Measurements from ENCODE around the gene ANAPC1.
"Not testable (repeated sequence)": the region's sequence is repeated elsewhere in the genome, so short reads cannot be mapped to it uniquely, and the experiment has no call there.

Gene ANAPC1

GRCh38 chr2:111784081-111784480 lies 99.9 kb downstream of the ANAPC1 start:
- DNase-seq: not testable (repeated sequence)

DNA sequence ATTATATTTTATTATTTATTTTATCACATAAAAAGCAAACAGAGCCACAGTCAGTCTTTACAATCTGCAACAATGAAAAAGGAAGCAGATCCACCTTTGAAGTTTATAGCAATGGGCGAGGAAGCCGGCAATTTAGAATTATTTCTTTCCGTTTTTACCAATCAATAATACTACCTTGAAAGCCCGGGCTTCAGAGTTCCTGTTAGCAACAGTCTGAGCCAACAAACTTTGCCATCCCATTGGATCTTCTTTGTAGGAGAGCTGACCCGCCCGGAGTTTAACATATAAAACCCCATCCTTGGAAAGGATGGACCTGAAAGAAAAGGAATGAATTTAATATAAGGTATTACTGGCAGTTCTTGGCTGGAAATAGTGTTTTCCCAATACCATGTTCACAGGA lies 101.8 kb downstream of the ANAPC1 start:
- not testable (repeated sequence) for DNase-seq

GRCh38 chr2:111781443-111782094 lies 102.4 kb downstream of the ANAPC1 start:
- not testable (repeated sequence) for DNase-seq

DNA sequence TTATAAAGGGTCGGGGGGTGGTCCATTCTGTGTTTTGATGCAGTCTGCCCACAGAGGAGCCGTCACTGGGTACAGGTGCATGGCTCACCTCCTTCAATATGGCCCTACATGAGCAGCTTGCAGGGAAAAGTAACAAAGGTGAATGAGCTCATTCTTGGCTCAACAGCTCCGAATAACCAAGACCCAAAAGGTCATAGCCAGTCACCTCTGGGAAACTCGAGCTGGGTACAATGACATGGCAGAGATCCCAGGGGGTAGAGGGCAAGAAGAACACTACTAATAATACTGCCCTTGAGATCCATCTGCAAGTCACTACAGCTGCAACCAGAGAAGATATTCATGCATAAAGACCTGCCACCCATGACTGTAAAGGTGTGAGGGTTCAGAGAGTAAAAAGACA lies 106.8 kb downstream of the ANAPC1 start:
- not testable (repeated sequence) for DNase-seq

DNA sequence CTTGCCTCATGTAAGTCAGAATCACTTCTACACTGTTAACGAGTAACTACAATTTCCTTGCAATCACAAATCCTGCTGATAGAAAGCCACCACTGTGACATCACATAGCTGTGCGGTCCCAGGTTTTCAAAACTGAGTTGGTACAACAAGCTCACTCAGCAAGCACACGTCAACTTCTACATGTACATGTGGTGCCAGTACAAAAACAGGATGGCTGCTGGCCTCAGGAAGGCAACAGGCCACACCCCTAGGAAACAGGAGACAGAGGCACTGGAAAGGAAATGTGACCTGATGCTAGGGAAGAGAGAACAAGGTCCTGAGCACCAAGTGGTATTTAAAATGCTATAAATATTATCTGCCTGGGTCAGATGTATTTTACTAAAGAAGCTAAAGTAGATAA lies 107.7 kb downstream of the ANAPC1 start:
- not testable (repeated sequence) for DNase-seq

GRCh38 chr2:111772180-111772579 lies 111.8 kb downstream of the ANAPC1 start:
- DNase-seq: not testable (repeated sequence)

DNA sequence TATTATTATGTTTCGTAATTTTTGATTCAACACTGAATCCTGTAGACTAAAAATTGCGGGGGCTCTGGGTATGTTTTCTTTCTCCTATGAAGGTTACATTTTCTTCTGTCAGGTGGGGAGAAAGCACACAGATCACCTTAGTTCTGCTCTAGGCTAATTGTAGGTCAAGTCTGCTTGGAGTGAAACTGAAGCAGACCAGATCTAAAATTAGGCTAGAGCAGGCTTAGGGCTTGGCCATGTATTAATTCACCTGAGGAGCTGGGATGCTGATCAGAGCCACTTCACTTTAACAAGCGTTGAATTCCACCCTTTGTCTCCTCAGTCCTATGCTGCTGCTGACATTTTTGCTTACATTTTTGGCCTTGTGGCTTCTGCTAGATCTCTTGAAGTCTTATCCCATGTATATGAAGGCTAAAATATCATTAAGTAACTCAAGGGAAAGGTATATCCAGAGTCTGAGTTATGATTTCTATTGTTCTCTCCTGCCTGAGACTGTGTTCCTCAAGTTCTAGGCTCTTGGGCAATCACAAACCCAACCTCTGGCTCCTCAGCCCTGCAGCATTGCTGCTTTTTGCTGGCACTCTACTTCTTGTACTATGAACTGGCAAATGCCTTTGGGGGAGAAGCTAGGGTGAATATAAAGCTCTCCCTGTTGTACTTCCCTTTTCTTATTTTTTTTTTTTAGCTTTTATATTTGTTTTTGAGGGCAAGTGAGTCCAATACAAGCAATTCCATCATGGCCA lies 112.9 kb downstream of the ANAPC1 start:
- DNase-seq: not testable (repeated sequence)

DNA sequence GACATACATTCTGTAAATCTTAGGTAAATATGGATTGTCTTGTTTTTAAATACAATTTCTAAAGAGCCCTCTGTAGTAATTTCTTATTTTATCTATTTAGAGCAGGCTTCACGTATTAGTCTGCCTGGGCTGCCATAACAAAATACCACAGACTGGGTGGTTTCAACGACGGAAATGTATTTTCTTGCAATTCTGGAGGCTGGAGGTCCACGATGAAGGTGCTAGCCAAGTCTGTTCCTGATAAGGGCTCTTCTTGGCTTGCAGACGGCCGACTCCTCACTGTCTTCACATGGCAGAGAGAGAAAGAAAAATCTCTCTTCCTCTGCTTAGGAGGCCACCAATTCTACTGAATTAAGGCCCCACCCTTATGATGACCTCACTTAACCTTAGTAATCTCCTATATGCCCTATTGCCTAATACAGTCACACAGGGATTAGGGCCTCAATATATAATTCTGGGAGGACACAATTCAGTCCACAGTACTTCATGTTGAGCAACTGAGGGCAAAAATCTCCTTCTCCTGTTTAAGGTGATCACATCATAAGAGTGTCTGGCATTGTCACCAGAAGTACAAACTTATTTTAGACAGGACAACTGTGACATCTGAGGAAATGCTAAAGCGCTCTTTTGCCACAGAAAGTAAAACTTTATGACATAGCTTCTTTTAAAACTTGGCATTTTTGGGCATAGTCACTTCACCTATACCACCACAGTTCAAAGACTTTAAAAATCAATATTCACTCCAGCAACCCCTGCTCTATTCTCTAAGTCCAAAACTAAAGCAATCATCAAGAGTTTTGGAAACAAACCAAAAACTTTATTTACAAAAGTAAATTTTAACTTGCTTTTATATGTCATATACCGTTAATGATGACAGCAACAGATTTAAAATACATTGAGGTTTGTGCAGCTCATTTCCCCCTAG lies 115.5 kb downstream of the ANAPC1 start:
- not testable (repeated sequence) for DNase-seq

DNA sequence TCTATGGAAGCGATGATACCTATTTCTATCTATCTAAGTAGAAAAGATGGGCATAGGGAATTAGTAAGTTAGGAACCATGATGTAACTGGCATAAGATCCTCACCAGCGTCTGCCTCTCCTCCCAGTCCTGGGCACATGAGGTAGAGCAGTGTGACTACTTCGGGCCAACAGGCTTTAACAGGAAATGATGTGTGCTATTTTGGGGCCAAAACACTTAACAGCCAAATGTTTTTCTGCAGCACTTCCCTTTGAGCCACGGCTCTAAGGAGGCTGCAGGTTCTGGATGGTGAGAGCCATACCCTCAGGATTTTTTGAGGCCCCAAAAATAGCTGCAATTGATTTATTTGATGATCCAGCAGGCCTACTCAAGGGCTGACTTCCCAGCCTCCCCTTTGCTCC lies 116.9 kb downstream of the ANAPC1 start:
- not testable (repeated sequence) for DNase-seq

DNA sequence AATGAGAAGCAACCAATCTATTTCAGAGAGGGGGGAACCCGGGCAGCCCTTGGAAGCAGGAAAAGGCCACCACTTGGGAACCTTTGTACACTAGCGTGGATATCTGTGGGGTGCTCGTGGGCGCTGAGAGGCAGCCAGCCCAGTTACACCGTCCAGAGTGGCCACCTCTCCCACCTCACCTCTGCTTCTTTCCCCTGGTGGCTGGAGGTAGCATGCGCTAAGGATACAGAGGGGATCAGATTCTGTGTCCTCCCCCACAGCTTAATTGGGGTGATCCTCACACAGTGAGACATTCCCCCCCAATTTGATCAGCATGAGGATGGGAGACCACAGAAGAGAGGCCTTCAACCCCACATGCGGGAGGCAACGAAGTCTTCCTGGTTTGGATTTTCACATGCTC lies 117.7 kb downstream of the ANAPC1 start:
- DNase-seq: not testable (repeated sequence)

DNA sequence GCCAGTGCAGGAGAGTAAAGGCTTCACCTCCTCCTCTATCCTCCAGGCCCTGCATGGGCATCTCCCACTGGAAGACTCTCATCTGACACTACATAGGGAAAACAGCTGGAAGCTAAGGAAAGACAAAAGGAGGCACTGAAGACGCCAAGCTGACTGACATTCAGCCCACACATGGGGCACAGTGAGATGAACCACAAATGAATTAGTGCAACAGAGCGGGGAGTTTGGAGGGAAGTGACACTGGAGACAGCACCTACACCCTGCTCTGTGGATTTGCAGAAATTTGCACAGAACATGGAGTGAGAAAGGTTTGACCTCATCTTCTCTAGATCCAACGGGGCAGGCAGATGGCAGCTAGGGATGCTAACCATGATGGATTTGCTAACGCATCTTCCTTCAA lies 119.8 kb downstream of the ANAPC1 start:
- DNase-seq: not testable (repeated sequence)

DNA sequence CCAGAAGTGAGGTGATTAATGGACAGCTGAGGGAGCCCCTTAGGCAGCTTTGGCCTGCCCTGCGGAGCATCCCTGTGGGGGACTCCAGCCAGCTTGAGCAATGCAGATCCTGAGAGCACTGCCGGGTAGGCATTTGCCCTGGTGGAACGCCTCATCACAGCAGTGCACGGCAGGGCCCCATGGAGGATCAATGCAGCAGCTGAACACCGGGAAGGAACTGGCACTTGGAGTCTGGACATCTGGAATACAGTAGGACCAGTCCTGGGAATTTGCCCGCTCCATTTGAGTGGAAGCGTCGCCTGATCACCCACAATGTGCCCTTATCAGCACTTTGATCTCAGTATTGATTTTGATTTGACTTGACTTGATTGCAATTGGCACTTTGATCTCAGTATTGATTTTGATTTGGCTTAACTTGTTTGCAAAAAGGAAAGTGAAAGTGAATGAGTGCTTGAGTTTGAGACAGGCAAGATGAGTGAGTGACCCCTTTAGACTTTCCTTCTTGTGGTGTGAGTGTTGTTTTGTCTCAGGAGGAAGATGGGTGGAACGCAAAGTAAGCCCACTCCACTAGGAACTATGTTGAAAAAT lies 123.2 kb downstream of the ANAPC1 start:
- DNase-seq: not testable (repeated sequence)

- DNase-seq: not testable (repeated sequence)
These were observed 131.5 kb downstream of the ANAPC1 start for GRCh38 chr2:111752533-111752932.

DNA sequence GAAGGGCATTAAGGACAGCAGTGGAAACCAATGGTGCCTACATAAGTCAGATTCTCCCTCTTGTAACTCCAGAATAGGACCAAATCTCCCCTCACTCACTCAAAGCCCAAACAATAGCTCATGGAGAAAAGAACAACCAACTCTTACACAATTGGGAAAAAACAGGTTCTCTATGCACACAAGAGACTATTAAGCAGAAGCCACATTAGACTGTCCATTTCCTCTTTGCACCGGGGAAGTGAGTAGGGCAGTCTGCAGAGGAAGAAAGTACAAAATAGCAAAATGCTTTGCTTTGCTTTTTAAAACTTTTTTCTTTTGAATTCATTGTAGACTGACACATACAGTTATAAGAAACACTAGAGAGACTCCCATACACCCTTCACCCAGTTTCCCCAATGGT lies 133.4 kb downstream of the ANAPC1 start:
- DNase-seq: not testable (repeated sequence)

- DNase-seq: not testable (repeated sequence)
These were observed 135.6 kb downstream of the ANAPC1 start for GRCh38 chr2:111748429-111748828.

DNA sequence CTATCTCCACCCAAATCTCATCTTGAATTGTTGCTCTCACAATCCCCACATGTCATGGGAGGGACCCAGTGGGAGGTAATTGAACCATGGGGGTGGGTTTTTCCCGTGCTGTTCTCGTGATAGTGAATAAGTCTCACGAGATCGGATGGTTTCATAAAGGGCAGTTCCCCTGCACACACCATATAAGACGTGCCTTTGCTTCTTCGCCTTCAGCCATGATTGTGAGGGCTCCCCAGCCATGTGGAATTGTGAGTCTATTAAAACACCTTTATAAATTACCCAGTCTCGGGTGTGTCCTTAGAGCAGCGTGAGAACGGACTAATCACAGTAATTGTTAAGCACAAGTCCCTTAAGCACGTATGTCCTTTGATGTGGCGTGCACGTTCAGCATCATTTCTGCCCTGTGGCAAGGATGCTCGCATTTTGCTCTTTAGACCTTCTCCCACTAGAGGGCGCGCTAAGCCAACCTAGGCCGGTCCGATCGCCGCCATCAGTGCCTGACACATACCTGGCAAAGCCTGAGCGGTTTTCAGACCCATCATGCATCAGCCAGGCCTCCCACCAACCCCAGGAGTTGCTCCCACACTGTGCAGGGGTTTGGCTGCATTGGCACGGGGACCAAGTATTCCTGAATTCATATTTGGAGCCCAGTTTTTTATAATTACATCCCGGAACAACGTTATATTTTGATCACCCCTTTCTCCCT lies 136.4 kb downstream of the ANAPC1 start:
- DNase-seq: not testable (repeated sequence)

DNA sequence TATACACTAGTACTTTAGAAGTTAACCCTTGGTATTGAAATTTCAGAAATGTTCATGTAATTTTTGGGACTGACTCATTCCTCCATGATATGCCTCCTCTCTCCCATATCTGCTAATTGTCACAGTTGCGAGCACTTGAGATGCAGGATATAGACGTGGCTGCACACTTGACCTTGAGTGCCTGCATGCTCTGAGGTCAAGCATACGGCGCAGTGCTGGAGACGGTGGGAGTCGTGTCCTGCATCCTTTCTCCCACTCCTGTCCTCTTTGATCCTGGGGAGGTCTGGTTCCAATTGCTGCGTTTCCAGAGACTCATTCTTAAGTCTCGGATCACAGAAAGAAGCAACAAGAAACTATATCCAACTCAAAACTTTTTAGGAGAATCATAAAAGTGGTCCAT lies 139.2 kb downstream of the ANAPC1 start:
- not testable (repeated sequence) for DNase-seq

- not testable (repeated sequence) for DNase-seq
These were observed 142.5 kb downstream of the ANAPC1 start for GRCh38 chr2:111741517-111741916.

DNA sequence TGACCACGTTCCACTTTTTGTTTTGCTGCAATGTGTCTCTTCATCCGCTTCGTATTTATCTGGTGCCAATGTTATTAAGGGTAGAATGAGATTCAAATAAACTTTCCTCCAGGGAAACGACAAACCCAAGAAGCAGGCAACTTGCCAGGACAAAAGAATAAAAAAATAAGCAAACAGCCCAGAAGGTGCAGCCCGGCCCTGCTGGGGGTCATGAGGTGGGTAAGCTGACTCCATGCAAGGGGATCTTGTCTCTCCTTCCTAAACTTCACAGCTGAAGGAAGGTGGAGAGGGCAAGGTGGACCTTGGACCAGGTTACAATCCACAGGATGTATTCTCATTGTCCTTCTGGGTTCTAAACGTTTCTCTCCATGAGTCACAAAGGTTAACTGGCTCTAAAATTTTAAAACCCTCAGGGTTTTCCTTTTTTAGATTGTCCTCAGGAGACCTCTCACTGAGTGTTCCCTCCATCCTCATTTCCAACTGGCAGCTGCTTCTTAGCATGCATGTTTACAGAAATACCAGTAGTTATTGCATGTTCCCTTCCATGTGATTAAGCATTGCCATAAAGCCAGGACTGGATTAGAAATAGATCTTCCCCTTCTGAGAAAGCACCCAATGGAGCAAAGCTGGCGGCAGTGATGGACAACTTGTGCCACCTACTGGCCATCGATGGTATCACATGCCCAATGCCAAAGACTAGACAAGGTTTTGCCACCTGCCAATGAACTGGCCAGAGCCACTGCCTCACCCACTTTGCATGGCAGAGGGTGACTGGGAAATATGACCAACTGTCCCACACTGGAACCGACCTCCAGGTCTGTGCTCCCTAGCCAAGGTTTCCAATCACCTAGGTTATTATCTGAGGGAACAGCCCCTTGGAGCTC lies 147.9 kb downstream of the ANAPC1 start:
- DNase-seq: not testable (repeated sequence)

GRCh38 chr2:111735420-111735819 lies 148.6 kb downstream of the ANAPC1 start:
- not testable (repeated sequence) for DNase-seq
